Spleen (tissue), 7 donors: ENCODE data around the gene FGD6.

ENCODE experiments used
- CTCF ChIP-seq, 11 experiments: fragments of 200-600 bp in 7 of 11; fragments of 450-650 bp in 4 of 11; sonication (generic) in 4 of 11; IDR thresholded peaks in 8 of 11; conservative IDR thresholded peaks in 3 of 11; 1 replicate in 7 of 11; 2 replicates in 4 of 11; pipeline versions ENCODE4 v1.4.0 to v1.8.0; 2016 to 2021; ENCODE audit warnings: antibody characterized with exemption in 11 of 11, inconsistent platforms in 4 of 11, mild to moderate bottlenecking in 1 of 11
- POLR2A ChIP-seq, 3 donors: fragments of 450-650 bp; IDR thresholded peaks; one replicate each; pipeline ENCODE4 v1.5.1; 2017; ENCODE audit warnings: antibody characterized with exemption in 3 of 3, mild to moderate bottlenecking in 1 of 3
- POLR2AphosphoS5 ChIP-seq, 3 donors: sonication (generic); formaldehyde crosslinking; IDR thresholded peaks; one replicate each; pipeline ENCODE4 v1.5.1; 2017; ENCODE audit warnings: antibody characterized with exemption in 3 of 3
- donor health status: DM: no; HTN: no; CAD: no; lungs with moderate emphysema.
- donor health status: DM: no; HTN: no; CAD: no.
- donor health status: DM: no; HTN: no; CAD: no.

- no peak for TF ChIP-seq CTCF (IDR thresholded peaks at IDR 0.05 in 8 of 11, conservative IDR thresholded peaks at IDR 0.05 in 3 of 11)
- TF ChIP-seq POLR2A (IDR thresholded peaks at IDR 0.05) = no peak
- no peak for TF ChIP-seq POLR2AphosphoS5 (IDR thresholded peaks at IDR 0.05)
These were observed 98.5 kb downstream of the FGD6 start for GRCh38 chr12:95118788-95119179.
